Caki2 (cell line): ENCODE results near the gene POU6F2. TPM values are rescaled to one million over a fixed set of nuclear protein-coding genes. Genes with fewer than 3 reads are reported as not detected.

Experiments
- DNase-seq: peaks from one replicate; pipeline ENCODE4 v3.0.0-alpha.2; 2015; ENCODE audit warnings: low read depth
- in situ Hi-C: cut with HindIII; loops from 2 replicates; pipeline ENCODE4 v1.10.0; 2016; ENCODE audit warnings: low sequenced_read_pairs, low pct_unique_long_range_greater_than_20kb, mixed read lengths
- total RNA-seq: library from RNA; depleted of rRNA; stranded (reverse); fragments of >200 nt; shearing (Covaris generic); gene quantifications from 2 replicates; pipeline ENCODE4 v1.2.3, GENCODE V29; 2014; ENCODE audit warnings: low replicate concordance

The POU6F2 gene
- total RNA-seq, 1 experiment from 2014 or later, result not detected

DNA sequence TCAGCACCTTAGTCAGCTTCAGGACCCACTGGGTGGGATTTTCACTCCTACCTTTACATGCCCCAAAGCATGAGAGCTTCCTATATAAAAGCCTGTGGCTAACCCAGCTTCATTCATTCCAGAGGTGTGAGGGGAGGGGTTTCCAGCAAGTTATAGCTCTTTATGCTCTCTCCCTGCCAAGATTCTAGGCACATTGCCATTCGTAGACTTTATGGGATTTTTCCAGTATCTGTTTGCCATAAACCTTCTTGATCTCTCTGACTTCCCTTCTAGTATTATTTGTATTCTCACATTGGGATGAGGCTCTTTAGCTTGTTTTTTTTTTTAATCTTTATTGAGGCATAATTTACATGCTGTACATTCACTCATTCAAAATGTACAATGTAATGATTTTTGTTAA, 67.5 kb downstream of the POU6F2 start:
- in situ Hi-C loops, result no loop called here

DNA sequence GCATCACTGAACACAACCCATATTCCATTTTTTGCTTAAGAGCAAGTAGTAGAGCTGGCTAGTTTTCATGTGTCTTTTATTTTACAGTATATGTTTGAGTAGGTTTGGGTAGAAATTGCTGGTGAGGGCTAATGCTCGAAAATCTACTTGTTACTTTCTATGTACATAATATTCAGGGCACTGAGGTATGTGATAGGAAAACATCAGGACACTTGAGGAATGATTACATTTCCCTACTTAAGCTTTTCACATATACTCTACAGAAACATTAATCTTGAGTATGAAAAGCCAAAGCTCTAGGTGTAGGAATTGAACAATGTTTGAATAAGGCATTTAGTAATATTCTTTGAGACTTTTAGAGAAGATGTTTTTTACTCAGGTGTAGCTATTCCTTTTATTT, 73.6 kb downstream of the POU6F2 start:
- no peak for DNase-seq
- in situ Hi-C loops, result no loop called here

More for the DNA sequence above, 67.5 kb downstream of the POU6F2 start:
- DNase-seq, result no peak

DNA sequence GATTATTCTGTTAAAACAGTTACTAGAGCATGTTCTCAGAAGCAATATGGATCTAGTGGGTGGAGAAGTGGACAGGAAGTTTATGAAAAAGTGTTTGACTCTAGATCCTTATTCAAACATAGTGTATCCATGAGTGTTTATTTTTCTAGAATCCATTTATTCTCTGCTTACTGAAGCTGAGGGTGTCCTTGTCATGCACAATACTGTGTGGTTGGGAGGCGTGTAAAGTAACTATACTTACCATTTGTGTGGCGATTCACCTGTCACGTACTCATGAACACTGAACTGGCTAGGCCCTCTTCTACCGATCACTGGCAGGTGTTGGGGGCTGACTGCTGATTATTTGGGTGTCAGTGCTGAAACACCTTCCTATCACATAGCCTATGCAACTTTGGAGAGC, 74.0 kb downstream of the POU6F2 start:
- no peak for DNase-seq
- in situ Hi-C loops, result no loop called here

DNA sequence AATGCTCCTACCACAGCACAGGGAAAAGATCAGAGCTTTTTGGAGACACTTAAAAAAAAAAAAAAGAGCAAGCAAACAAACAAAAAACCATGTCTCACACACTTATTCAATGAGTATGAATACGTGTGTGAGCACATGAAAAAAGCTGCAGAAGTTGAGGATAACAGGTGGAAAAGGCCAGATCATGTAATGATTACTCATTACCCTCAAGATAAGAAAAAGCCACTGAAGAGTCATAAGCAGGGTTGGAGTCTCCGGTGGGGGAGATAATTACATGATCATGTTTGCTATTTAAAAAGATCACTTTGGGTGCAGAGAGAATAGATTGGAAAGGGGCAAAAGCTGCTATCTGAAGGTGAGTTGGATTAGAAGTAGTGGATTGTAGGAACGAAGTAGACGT, 77.0 kb downstream of the POU6F2 start:
- DNase-seq, result no peak
- in situ Hi-C loops, result no loop called here

DNA sequence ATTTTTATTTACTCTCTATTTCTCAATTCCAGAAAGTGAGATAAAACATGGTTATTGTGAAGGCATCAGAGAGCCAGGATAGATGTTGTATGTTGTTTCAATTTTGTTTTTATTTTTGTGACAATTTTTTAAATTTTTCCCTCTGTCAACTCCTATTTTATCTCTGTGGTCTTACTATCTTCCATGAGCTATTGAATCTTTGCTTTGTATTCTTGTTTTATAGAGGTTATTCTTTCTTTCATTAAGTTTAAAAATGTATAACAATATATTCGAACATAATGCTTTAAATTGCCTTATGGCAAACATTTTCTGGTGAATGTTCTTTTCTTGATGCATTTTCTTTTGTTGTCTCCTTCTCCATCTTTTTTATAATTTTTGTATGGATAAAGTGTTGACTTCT, 78.4 kb downstream of the POU6F2 start:
- no peak for DNase-seq
- in situ Hi-C loops, result no loop called here

DNA sequence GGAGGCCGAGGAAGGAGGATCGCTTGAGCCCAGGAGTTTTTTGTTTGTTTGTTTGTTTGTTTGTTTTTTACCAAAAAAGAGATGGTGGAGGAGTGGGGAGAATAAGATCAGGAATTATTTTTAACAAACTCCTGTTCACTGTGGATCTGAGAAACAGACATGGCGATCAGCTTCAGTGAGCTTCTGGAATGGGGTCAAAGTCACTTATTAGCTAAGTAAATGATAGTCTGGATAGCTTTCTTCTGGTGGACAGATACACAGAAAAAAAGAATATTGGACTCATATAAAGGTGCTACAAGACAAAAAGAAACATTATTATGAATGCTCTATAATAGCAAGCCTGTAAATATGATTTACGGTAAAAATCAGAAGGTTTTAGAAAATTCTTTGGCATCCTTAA, 85.1 kb downstream of the POU6F2 start:
- peak; percentile 51 for DNase-seq
- in situ Hi-C loops, result no loop called here

DNA sequence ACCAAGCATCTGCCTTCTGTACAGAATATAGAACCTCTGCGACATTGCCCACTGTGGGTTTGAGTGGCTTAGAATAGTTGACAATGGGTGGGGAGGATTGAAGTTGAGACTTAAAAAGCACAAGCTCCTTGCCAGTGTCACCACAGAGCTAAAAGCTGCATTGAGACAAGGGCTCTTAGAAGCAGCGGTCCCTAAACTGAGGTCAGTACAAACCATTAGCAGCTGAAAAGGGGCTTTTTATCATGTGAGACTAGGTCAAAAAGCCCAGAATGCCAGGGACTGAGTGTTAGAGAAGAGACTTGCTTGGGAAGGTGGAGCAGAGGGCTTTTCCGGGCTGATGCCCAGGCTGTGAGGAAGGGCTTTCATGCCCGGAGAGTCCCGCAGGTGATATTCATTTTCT, 91.3 kb downstream of the POU6F2 start:
- no peak for DNase-seq
- in situ Hi-C loops, result no loop called here

DNA sequence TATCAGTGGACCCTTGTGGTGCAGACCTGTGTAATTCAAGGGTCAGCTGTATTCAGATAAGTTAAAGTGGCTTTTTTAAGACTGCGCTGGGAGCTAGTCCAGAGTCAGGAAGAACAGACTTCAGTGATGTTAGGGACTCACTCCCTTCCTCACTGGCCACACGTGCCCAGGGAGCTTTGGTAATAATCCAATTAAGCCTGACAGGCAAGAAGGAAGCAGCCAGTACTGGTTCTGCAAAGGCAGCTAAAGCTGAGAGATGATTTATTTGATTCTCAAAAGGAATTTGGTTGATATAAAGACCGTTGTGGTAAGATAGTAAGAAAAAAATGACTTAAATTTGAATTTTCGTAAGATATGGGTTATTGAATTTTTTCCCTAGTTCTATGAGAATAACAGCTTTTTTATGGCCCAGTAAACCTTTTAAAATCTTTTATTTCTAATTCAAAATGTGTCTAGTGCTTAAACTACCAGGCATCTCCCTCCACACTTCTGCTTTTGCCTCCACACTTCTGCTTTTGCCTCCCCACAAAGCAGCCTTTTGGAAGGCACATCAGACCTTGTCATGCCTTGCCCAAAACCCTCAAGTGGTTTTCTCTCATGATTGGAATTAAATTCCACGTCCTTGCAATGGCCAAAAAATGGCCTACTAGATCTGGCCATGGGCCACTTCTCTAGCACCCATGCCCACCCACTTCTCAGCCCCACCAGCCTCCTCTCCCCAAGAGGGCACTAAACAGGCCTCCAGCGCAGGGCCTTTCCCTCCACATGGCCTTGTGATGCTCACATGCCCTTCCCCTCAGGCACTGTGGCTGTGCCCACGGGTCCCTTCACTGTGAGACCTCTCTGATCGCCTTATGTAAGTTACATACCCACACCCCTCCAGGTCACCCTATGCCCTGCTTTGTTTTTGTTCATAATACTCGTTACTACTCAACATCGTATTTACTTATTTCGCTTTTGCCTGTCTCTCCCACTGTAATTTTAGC, 92.5 kb downstream of the POU6F2 start:
- no peak for DNase-seq
- in situ Hi-C loops, result no loop called here

DNA sequence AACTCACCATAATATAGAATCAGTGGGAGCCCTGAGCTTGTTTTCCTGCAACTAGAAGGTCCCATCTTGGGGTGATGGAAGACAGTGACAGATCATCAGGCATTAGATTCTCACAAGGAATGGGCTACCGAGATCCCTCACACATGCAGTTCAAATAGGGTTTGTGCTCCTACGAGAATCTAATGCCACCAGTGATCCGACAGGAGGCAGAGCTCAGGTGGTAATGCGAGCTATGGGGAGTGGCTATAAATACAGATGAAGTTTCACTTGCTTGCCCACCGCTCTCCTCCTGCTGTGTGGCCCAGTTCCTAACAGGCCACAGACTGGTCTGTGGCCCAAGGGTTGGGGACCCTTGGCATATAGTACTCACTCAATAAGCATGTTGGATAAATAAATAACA, 93.4 kb downstream of the POU6F2 start:
- DNase-seq, result no peak
- in situ Hi-C loops, result no loop called here

DNA sequence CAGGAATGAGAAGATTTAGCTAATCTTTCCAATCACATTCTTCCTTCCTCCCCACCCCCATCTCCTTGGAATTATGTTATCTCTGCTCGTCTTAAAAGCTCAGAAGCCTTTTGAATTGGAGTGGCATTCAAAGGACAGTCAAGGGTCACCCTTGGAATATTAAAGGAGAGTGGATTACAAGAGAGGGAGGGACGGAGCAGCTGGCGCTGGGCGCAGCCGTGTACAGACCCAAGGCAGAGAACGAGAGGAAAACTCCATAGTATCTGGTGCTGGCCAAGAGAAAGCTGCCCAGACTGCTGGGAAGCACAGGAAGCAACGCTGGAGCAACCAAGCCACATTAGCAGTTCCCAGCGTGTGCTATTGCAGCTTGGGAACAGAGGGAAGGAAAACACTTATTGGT, 95.7 kb downstream of the POU6F2 start:
- in situ Hi-C loops, result no loop called here
- no peak for DNase-seq

DNA sequence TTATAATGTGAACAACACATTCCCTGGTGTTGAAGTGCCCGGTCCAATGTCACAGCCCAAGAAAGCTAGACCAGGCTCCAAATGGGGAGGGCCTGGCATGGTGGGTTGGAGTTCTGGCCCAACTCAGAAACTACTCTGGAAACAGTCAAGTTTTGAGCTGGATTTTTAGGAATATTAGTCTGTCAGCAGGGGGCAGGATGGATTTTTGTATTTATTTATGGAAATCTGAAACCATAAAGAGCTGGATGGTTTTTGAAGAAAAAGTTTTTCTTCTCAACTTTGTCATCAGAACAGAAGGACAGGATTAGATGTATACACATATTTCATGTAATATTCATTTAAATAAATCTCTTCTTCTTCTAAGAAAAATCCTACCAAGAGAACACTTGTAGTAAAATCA, 97.5 kb downstream of the POU6F2 start:
- no peak for DNase-seq
- in situ Hi-C loops, result no loop called here

DNA sequence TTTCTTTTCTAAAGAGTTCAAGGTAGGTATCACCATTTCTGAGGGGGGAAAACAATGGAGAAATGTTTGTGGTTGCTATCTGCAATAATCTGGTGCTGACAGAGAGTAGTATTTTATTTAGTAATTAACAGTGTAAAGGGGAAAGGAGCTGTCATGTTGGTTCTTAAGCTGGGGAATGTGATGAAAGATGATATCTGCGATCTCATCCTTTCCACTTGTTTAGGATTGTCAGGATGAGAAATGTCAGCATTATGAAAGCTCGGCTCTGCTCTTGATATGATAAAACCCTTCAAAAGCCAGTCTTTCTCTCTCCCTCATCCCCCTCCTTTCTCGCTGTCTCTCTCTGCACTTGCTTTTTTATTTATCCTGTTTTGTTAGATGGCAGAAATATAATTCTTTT, 106.1 kb downstream of the POU6F2 start:
- no peak for DNase-seq
- in situ Hi-C loops, result no loop called here

DNA sequence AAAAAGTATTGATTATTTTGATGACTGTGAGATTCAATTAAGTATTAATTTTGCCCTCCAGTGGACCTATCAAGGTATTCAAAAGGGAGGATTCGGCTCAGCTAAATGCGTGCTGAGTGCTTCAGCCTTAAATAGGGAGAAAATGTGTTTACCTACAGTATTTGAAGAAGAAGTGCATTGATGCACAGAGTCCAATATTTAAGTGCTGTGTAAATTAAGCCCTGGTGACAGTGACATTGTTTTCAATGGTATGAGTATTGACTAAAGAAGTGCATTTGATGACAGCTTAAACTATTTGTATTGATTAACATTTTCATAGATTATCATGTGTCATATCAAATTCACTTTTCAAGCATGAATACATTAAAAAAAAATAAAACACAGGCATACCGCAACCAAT, 106.6 kb downstream of the POU6F2 start:
- DNase-seq, result no peak
- in situ Hi-C loops, result no loop called here

DNA sequence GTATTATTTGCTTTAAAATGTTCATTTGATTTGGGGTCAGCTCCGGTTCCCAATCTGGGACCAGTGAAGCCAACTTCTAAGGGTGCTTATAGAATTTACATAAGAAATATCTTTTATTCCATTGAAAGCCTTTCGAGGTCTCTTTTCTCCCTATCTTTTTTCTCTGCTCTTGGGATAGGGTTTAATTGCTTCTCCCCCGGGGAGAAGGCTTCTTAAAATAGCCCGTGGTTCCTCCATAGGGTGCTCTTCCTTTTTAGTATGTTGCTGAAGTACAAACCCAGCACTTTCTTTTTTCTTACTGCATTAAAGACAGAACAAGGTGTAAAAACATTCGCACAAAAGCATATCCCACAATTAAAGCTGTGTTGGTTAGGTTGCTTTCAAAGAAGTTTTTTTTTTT, 107.5 kb downstream of the POU6F2 start:
- in situ Hi-C loops, result no loop called here

DNA sequence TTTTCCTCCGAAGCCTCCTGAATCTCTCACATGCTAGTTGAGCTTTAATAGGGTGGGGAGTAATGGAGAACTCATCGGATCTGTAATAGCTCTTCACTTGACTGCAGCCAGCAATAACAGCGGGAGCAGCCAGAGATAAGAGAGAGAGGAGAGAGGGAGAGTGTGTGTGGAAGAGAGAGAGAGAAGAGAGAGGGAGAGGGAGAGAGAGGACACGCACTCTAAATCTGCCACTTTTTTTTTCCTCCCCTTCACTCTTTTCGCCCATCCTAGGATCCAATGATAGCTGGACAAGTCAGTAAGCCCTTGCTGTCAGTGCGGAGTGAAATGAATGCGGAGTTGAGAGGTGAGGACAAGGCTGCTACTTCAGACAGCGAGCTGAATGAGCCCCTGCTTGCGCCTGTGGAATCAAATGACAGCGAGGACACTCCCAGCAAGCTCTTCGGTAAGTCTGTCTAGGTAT, 107.9 kb downstream of the POU6F2 start:
- no peak for DNase-seq
- in situ Hi-C loops, result no loop called here

More for the DNA sequence above, 107.5 kb downstream of the POU6F2 start:
- no peak for DNase-seq

DNA sequence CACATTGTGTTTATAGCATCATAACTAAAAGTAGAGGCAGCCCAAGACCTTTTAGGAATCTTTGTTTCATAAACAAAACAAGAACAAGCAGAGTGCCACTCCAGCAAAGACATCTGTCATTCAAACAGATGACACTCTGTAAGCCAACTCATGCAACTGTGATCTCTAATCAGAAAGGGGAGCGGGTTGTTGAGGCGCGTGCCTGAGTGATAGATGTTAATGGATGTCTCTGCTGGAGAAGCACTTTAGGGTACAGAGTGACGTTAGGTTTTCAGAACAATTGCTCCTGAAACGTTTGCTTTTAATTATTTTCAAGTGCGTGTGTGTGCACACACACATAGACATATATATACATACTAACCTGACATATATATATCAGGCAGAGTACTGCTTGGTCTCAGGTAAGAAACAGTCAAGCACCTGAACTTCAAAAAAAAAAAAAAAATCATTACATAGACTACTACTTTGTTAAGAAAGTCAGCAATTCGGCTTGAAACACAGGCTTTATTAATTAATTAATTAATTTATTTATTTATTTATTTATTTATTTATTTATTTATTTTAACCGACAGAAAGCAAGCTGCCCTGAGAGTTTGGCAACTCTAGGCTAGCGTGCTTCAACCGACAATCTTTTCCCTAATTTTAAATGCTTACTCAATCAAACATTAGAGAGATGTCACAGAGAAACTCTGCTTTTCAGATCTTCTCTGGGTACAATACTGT, 109.1 kb downstream of the POU6F2 start:
- in situ Hi-C loops, result no loop called here
- DNase-seq, result no peak

DNA sequence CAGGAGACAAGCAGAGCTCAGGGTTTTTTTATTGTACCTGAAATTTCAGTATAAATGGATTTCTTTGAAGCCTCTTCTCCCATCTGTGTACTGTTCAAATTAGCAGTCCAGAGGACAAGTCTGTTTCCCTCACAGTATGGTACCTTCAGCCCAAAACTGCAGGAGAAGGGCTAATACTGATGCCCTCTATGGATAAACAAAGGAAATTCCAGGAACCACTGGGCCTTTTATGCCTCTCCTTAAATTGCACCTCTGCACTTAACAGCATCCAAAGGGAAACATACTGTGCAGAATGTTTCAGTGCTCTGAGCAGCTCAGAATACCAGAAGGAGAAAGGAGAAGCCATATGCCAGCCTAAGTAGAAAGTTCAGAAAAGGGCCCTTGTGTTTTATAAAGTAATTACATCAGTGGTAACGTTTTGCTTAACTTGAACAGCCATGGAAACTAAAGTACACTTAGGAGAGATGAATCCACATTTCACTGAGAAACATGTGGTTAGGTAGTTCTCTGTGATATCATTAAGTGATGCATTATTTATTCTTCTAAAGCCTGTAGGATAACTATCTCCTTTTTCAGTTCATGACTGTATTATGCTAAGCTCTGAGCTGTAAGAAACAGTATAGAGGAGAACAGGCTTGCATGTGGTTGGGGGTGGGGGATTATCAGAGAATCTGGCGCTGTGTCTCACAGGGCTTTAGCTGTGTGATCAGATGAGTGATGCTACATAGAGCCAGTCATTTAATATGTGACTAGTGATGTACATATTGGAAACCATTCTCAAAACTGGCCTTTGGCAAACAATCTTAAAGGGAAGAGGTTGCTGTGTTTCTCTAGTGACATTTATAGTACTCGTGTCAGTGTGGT, 111.3 kb downstream of the POU6F2 start:
- DNase-seq, result no peak
- in situ Hi-C loops, result no loop called here

DNA sequence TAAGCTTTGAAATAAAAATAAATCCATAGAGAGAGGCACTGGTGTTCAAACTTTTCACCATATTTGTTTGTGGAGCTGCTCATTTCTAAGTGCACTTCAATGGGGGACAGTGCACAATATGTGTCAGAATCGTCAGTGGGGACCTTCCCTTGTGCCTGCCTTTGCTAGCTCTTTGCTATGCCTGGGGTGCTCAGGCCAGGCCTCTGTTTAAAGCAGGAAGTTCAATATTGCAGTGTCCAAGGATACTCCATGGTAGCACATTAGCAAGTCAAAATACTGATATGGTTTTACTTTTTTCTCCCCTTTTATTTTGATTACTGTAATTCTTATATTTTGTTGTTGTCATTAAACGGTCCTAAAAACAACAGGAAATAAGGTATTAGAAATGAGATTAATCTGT, 113.4 kb downstream of the POU6F2 start:
- in situ Hi-C loops, result no loop called here
- DNase-seq, result no peak

DNA sequence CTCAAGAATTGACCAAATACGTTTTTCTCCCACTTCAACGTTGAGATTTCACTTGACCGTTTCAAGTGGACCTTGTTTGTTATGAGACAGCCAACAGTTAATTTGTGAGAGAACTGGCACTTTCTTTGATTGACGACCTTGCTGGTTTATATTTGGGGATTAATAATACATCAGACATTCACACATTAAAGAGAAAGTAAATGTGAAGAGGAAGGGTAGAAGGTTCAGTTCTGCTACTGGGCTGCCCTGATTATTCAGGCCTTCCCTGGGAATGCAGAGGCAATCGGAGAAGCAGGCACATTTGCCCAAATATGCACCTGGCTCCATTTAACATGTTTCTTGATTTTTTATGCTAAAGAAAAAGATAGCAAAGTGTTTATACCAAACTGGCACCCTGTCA, 114.1 kb downstream of the POU6F2 start:
- DNase-seq, result no peak
- in situ Hi-C loops, result no loop called here
